HG02610 (cell line): ENCODE data around the gene LTK.
A peak's percentile ranks its signal among the peaks of the same experiment; 100 is the strongest.

ENCODE experiments used
- ATAC-seq: cut with Tn5 transposase; IDR thresholded peaks from one replicate; pipeline ENCODE4 v1.9.1; 2021; ENCODE audit warnings: mild to moderate bottlenecking, moderate library complexity; ENCODE audit not compliant: unreplicated experiment

LTK gene

DNA sequence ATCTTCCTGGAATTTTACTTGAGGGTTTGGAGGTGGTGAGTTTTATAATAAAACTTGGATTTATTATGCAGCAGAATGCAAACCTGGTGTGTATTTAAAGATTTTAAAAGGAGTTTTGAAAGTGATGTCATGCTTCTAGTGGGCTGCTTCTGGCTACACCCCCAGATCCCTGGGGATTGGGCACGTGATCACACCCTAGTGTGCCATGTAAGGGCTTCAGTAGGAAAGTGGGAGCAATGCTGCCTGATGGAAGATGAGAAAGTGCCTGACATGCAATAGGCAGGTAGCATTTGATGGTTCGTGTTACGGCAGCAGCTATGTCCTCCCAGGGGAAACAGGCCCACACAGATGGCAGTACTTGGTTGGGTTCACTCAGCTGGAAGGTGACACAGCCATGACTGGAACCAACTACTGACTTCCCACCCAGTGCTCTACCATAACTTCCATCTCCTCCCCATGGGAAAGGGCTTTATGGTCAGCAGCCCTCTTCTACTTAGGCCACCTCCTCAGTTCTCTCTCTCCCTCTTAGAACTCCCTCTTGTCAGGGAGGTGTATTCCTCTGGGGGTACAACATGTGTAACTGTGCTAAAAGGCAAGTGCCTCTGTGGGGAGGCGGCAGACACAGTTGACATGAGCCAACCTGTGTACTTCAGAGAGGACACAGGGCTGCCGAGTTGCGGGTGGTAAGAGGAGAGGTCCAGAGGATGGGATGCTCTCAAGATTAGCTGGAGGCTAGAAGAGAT is 14.3 kb downstream of the LTK start:
- ATAC-seq, result no peak

DNA sequence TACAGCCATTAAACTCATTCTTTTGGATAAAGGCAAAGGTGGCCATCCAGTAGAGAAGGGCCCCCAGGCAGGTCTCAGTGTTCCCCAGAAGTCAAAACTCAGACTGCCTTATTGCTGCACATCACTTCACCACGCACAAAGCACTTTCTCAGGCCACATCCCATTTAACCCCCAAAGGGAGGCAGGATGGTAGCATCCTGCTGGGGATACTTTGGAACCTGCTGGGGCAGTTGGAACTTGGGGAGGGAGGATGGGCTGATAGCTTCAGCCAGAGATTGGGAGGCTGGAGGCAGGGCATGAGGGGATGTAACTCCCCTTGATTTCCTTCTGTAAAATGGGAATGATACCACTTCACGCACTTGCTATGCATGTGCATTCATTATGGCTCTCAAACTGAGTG is 15.0 kb downstream of the LTK start:
- ATAC-seq, result no peak

DNA sequence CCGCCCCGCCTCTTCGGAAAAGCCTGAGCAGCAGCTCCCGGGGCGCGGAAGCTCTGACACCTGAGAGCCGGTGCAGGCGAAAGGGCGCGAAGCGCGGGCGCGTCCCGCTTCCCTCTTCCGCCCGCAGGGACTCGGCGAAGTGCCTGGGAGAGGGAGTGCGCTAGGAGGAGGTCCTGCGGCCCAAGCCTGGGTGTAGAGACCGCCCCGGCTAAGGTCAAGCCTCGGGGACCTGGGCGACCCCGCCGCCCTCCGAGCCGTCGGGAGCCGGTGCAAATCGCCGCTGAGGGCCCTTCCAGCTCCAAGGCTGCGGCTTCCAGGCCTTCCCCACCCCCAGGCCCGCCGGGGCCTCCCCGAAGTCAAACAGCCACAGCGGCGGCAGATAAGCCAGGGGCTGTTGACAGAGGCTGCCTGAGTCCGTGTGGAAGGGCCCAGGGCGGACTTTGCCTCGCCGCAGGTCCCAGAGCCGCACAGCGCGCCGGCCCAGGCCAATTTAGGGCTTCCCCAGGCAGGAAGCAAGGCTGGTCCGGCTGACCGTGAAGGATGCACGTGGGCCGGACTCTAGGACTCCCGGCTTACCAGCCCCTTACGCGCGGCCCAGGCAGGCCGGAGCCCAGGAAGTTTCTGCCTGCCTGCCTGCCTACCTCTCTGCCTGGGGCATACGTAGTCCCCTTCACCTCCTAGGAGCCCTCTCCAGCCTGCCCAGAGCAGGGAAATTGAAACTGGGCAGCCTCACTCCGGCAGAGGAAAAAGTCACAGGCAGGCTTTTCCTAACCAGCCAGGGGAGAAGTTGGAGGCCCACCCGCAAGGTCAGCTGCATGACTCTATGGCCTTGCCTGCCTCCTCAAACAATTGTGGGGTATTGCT is 17.7 kb downstream of the LTK start:
- no peak for ATAC-seq

DNA sequence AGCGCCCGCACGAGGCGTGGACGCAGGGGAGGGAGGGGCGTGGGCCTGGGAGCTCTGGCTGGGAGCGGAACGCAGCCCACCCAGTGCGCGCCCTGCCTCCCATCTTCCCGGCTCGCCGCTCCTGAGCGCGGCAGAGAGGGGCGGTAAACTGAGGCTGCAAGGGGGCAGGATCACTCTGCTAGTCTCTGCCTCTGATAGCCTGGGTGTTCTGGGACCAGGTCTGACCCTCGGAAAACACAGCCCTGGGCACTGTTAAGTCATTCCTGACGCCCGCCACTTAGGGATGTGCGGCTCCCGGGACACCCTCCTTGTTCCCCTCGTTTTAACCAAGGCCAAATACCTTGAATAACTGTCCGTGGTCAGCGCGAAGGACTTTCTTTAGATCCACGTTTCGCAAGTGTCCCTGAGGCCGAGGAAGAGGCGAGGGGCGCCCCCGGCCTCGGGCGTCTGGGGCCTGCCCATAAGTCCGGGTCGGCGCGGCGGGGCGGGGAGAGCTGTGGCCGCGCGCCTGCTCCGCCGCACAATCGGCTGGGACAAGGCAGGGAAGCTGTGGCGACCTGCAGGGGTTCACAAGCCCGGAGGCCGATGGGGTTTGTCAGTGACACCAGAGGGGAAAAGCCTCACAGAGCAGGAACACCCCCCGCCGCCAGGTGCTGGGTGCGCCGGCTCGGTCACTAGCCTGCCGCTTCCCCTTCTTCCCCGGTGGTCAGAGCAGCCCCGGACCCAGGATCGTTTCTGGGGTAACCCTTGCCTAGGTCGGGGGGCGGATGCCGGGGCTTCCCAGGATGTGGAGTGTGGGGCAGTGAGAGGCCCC is 18.5 kb downstream of the LTK start:
- no peak for ATAC-seq

DNA sequence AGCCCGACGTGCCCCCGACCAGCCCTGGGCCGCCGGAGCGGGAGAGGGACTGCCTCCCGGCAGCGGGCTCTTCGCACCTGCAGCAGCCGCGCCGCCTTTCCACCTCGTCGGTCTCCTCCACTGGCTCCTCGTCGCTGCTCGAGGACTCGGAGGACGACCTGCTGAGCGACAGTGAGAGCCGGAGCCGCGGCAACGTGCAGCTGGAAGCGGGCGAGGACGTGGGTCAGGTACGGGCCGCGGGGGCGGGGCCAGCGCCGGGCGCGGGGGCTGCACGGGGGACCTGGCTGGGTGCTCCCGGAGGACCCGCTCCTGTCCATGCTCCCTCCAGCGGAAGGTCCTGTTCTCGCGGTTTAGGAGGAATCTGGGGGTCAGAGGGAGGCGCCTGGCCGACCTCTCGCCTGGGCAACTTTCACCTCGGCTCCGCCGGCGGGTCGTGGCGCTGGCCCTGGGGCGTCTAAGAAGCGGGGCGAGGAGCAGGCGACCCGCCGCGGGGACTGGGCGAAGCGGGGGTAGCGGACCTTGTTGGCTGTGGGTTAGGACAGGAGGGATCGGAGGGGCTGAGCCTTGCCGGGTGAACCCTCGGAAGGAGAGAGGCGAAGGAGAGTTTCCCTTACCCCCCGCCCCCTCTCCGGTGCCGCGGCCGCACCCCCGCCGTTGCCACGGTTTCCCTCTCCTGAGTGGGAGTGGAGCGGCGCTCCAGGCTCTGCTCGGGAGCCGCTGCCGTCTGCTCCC is 19.3 kb downstream of the LTK start:
- peak; percentile 10 for ATAC-seq

DNA sequence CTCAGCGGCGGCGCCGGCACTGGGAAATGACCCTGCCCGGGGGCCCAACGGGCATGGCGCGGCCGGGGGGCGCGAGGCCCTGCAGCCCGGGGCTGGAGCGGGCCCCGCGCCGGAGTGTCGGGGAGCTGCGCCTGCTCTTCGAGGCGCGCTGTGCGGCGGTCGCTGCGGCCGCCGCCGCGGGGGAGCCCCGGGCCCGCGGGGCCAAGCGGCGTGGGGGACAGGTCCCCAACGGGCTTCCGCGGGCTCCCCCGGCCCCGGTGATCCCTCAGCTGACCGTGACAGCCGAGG is 19.8 kb downstream of the LTK start:
- no peak for ATAC-seq

DNA sequence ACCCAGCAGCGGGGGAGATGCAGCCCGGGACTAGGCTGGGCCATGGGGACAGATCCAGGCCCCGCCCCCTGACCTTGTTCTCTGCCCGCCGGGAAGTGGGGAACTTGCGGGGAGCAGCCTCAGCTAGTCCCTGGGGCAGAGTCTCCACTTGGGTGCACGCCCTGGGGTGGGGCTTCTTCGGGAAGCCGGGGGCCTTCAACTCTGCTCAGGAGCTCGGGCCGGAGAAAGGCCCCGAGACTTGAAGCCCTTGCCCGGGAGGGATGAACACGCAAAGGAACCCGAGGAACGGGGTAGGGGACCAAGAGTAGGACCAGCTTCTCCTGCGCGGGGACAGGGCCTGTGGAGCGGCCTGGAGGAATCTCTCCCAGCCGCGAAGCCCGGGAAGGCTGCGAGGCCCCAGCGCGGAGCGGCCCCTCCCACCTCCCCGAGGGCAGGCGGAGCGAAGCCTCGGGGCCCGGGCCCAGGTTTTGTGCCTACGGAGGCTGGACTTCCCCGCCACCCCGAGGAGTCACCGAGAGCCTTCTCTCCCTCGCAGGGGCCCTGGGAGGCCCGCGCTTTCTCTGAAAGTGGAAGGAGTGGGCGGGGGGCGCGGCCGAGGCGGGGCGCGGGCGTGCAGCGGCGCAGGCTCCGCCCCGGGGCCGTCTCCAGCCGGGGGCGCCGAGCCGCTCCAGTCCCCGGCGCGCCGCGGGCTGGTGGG is 20.3 kb downstream of the LTK start, which contains the start of gene ITPKA:
Gene ITPKA (plus strand): TSS at position 670 of the 697 bp plus-strand sequence. CDS start 54 bp downstream, outside the sequence.
- peak; percentile 70 for ATAC-seq

DNA sequence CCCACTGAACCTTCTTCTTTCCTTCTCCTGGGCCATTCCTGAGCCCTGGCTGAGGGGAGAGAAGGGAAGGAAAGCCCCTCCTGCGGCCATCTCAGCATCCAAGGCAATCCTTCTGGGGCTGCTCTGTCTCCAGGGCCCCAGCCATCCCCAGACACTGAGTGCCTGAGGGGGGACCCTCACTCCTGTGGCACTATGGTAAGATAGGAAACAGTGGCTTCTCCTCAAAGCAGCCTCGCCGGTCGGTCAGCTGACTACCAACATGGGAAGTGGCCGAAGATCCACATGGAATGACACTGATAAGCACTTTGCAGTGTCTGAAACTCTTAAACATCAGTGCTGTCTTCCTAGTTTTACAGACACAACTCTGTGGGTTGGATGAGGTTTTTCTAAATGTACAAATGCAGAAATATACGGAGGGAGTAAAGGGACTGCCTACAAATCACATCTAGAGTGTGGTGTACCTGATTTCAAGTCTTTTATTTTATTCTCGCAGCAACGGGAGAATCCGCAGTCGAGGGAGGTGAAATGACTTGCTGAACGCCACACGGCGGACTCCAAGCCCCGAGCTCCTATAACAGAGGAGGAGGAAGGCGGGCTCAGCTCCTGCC is 20.9 kb downstream of the LTK start:
- ATAC-seq, result no peak

DNA sequence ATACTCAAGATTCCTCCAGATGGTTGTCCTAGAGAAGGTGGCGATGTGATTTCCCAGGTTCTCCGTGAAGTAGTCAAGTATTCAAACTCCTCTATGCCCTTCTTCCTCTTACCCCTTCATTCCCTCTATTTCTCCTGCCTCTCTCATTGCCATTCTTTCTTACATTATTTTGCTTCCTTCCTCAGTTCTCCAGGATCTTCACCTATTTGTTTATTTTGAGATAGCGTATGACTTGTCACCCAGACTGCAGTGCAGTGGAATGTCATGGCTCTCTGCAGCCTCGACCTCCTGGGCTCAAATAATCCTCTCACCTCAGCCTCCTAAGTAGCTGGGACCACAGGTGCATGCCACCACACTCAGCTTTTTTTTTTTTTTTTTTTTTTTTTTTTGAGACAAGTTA is 21.7 kb downstream of the LTK start:
- no peak for ATAC-seq

DNA sequence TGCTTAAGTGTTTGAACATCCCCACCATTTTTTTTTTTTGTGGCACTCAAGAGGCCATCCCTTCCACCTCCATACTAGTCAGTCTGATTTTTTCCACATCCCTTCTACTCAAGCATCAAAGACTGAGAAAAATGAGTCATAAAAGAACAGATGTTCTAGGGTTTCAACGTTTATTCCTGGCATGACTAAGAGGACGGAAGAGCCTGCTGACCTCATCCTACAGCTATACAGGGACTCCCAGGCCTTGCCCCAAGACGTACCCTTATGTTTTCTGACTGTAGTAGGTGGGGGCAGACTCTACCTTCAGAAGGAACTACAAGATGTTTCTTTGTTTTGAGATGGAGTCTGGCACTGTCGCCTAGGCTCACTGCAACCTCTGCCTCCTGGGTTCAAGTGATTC is 23.3 kb downstream of the LTK start:
- ATAC-seq, result peak; percentile 44

DNA sequence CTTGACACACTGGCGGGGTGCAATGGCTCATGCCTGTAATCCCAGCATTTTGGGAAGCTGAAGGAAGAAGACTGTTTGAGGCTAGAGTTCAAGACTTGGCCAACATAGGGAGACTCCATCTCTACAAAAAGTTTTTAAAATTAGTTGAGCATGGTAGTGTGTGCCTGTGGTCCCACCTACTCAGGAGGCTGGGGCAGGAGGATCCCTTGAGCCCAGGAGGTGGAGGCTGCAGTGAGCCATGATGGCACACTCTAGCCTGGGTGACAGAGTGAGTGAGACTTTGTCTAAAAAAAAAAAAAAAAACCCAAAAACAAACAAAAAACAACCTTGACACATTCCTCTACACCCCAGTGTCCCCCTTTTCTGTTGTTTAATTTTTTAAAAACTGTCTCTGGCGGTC is 24.0 kb downstream of the LTK start:
- no peak for ATAC-seq

DNA sequence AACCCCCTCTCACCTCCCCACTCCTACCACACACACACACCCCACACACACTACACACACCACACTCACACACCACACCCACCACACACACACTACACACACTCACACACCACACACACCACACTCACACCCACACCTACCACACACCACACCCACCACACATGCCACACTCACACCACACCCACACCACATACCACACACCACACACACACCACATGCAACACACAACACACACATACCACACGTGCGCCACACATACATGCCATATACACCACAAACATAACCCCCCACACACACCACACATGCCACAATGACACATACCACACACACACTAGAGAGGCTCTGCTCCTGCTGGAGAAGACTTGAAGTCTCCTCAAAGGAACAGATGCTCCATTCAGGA is 25.8 kb downstream of the LTK start:
- ATAC-seq, result no peak

DNA sequence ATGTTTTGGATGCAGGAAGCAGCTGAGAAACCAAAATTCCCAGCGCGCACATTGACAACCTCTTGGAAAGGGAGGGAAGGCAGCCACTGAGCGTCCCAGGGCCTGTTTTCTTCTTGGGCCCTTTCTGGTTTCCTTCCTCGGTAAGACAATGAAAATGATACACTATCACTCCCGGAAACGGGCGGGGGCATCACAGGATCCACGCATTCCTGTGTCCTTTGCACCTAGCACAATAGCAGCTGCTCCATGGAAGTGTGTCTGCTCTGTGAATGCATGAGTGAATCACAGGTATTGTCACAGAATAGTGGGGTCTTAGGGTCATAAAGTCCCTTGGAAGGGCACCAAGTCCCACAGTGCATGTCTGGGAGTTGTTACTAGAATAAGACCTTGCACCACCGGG is 26.2 kb downstream of the LTK start:
- no peak for ATAC-seq

DNA sequence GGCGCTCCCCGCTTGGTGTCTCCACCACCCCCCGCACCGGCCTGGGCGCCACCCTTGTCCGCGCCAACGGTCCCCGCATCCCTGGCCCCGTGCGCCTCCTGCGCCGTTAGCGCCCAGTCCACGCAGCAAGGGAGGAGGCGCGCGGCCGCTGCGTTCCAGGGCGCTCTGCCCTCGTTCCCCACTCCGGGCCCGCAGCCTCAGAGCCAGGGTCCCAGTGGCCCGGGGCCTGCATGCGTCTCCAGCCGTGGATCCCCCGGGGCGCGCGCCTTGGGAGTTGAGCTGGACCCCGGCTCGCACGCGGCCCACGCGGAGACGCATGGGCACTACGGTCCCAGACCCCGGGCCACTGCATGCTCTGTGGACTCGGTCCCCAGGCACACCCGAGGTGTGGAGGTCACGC is 27.3 kb downstream of the LTK start:
- no peak for ATAC-seq

DNA sequence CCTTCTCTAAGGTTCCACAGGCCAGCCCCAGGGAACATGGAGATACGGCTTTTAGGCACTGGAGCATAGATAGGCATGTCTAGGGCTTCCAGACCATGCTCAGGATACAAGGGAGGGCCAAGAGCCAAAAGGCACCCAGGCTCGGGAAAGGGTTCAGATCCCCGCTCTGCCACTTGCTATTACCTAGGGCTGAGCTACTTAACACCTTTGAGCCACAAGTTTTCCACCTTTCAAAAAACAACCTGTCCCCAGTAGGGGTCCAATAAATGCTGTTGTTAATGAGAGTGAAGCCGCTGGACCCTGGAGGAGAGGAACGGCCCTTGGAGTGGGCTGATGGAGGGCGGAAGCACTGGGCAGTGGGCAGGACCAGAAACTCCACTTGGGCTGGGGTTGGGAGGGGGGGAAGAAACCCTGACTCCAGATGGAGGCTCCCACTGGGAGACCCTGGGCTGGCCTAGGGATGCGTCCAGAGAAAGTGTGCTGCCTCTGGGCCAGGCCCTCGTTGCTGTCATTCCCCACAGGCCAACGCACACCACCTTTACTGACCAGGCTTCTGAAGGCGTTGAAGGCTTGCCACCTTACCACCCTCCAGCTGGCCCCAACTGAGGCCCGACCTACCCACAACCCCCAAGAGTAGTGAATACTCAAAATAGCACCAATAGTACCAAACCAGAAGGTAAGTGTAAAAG is 28.5 kb downstream of the LTK start:
- no peak for ATAC-seq

DNA sequence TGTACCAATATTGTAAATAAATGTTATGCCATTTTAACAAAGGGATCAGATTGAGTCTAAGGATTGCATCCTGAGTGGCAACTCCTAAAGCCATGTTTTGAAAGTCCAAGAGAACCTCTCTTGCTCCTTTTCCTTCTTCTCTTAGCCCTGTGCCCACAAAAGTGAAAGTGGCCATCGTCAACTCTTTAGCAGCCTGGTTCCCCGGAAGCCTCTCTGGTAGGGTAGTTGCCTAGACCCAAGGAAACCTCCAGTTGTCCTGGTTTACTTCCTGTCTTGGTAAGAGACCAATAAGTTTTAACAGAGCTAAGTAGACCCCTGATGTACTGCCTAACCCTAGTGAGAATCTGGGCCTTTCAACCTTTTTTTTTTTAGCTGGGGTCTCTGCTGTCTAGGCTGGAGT is 30.1 kb downstream of the LTK start:
- ATAC-seq, result no peak

DNA sequence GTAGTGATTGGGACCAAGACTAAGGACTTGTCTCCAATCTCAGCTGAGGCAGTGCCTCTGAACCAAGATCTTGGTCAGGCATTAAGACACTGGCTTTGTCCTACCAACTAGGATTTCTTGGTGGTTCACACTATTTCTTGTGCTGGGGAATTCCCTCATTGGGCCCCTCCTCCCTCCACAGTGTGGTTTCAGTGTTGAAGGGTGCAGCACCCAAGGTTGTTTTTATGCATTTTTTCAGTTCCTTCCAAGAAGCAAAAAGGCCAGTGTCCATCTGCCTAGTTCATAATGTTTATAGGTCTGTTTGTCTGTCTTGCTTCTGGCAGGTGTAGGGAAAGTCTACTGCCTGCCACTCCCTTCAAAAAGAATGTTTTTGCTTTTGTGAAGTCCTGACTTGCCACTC is 30.5 kb downstream of the LTK start:
- peak; percentile 61 for ATAC-seq

DNA sequence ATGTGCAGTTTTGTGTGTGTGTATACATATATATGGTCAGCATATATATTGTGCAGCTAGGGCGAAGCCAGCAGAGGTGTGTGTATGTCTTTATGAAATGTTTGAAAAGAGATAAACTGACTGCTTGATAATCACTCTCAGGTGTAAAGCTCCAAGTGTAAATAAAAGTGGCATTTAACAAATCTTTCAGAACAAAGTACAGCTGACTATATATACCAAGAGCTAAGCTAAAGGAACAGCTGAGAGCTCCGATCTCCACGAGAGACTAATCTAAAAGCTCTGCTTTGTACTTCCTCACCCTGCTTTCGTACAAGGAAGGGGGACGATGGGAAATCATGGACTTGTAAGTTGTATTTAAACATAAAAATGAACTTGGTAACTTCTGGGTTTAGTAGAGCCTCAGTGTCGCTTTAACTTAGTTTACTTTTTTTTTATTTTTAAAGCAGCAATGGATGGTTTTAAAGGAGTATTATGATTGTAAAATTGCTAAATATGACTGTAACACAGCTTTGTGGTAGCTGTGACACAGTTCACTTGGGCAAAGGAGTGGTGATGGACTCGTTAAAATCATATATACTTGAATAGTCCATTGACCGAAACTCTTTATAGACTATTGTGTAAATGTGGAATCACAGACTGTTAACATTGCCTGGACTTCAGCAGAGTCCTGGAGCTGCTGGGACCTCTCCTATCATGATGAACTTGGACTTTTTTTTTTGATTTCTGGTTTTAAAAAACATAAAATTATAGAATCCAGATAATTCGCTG is 31.3 kb downstream of the LTK start:
- no peak for ATAC-seq
